Esophagus squamous epithelium (tissue), 5 donors: ENCODE results near the gene MPC2. TPM values are rescaled to one million over a fixed set of nuclear protein-coding genes. Genes with fewer than 3 reads are reported as not detected.

Experiments used
- DNase-seq: peaks from one replicate; lab custom pipeline; 2025; lab: John Stamatoyannopoulos, UW
- H3K27ac ChIP-seq, 4 donors: fragments of 200-600 bp; sonication (generic); one replicate each; pipeline ENCODE4 v1.5.1; 2016 to 2019; ENCODE audit warnings: mild to moderate bottlenecking in 1 of 4
- H3K27me3 ChIP-seq, 4 donors: fragments of 200-600 bp; sonication (generic); 1 replicate in 3 of 4; 2 replicates in 1 of 4; pipeline versions ENCODE4 v1.5.1 to v1.6.0; 2017 to 2021; ENCODE audit warnings: antibody characterized with exemption in 1 of 4
- H3K36me3 ChIP-seq, 3 donors: fragments of 200-600 bp; sonication (generic); one replicate each; pipeline ENCODE4 v1.5.1; 2016 to 2019
- H3K4me1 ChIP-seq, 3 donors: fragments of 200-600 bp; sonication (generic); one replicate each; pipeline ENCODE4 v1.5.1; 2017 to 2019
- H3K4me3 ChIP-seq, 4 donors: fragments of 200-600 bp; sonication (generic); 1 replicate in 3 of 4; 2 replicates in 1 of 4; pipeline ENCODE4 v1.5.1; 2016 to 2019; ENCODE audit warnings: mild to moderate bottlenecking in 2 of 4, moderate library complexity in 1 of 4
- H3K9me3 ChIP-seq, 3 donors: fragments of 200-600 bp; sonication (generic); one replicate each; pipeline ENCODE4 v1.5.1; 2016 to 2019
- POLR2A ChIP-seq, 4 donors: fragments of 450-650 bp; IDR thresholded peaks; one replicate each; pipeline ENCODE4 v1.6.1; 2017; ENCODE audit warnings: antibody characterized with exemption in 4 of 4, mild to moderate bottlenecking in 4 of 4, moderate library complexity in 3 of 4
- WGBS, 2 donors: methylation state at CpG; one replicate each; pipeline ENCODE4 v1.1.5; 2018; 5-methylcytosine and 5-hydroxymethylcytosine counted together
- intact Hi-C: fragments of 100-400 bp; cut with DNase I; formaldehyde crosslinking; loops from one replicate; pipeline ENCODE4 v1.15.0; 2022
- total RNA-seq, 4 donors: library from RNA; depleted of rRNA; stranded (reverse); fragments of >200 nt; gene quantifications; one replicate each; pipeline ENCODE4 v1.1.0, GENCODE V29; 2016
- TF ChIP-seq, protein P1 (sequence below), 6 experiments: fragments of 450-650 bp in 4 of 6; fragments of 200-600 bp in 2 of 6; sonication (generic) in 2 of 6; IDR thresholded peaks; one replicate each; pipeline ENCODE4 v1.5.1; 2016 to 2019; ENCODE audit warnings: antibody characterized with exemption in 6 of 6, mild to moderate bottlenecking in 4 of 6, moderate library complexity in 4 of 6
- donor health status: DM: yes; HTN: yes; CAD: no.

MPC2 gene
- total RNA-seq, 4 donors from 2014 or later, result 13.2 to 62.7 (median 27.4) TPM

DNA sequence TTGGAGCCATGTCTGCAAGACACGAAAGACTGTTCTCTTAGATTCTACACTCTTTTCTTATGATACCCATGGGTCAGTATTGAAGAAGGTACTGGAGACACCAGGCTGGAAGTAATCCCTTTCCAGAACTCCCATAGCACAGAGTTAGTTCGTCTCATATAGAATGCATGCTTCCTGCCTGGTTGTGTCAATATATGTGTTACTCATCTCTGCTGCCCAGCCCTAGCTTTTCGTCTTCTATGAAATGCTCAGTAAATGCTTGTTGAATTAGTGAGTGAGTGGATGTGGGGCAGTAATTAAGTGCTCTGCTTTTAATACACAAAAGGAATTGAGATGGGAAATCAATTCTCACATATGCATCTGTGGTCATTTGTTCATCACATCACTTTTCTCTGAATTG is 55.1 kb downstream of the MPC2 start:
- intact Hi-C loops, result no loop called here
- no peaks in the 10 kb centered on the region for H3K36me3 ChIP-seq
- H3K27ac ChIP-seq, result no peak overlapping the region
- H3K4me1 ChIP-seq, result no peaks in the 10 kb centered on the region
- no peak for DNase-seq
- 60 to 73% methylated on average over 3 of the region's 3 CpGs for WGBS, 2 donors
- H3K4me3 ChIP-seq, result no peak overlapping the region
- no peaks in the 10 kb centered on the region for H3K9me3 ChIP-seq
- H3K27me3 ChIP-seq, result no peaks in the 10 kb centered on the region
- no peak for TF ChIP-seq POLR2A (IDR thresholded peaks at IDR 0.05)

DNA sequence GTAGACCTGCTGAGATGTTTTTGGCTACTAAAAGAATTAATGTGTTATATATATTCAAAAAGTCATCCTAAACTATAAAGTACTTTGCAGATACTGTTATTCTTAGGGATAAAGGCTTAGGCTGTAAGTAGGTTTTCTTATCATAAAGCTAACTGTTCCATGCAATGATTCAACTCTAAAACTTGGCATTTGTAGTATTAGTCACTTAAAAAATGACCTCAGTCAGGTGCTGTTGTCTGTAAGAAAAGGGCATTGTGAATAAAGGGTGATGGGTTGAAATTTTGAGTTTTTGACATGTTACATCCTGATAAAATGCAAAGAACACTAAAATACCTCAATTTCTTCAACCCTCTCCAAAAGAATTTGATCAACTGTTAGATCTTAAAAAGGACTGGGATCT is 55.8 kb downstream of the MPC2 start:
- H3K4me3 ChIP-seq, result no peak overlapping the region
- DNase-seq, result no peak
- no peak overlapping the region for H3K27ac ChIP-seq
- H3K4me1 ChIP-seq, result no peaks in the 10 kb centered on the region
- no peaks in the 10 kb centered on the region for H3K36me3 ChIP-seq
- H3K9me3 ChIP-seq, result no peaks in the 10 kb centered on the region
- TF ChIP-seq, protein P1, sequence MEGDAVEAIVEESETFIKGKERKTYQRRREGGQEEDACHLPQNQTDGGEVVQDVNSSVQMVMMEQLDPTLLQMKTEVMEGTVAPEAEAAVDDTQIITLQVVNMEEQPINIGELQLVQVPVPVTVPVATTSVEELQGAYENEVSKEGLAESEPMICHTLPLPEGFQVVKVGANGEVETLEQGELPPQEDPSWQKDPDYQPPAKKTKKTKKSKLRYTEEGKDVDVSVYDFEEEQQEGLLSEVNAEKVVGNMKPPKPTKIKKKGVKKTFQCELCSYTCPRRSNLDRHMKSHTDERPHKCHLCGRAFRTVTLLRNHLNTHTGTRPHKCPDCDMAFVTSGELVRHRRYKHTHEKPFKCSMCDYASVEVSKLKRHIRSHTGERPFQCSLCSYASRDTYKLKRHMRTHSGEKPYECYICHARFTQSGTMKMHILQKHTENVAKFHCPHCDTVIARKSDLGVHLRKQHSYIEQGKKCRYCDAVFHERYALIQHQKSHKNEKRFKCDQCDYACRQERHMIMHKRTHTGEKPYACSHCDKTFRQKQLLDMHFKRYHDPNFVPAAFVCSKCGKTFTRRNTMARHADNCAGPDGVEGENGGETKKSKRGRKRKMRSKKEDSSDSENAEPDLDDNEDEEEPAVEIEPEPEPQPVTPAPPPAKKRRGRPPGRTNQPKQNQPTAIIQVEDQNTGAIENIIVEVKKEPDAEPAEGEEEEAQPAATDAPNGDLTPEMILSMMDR (IDR thresholded peaks at IDR 0.05), result no peak
- no peak for TF ChIP-seq POLR2A (IDR thresholded peaks at IDR 0.05)
- intact Hi-C loops, result no loop called here
- no peaks in the 10 kb centered on the region for H3K27me3 ChIP-seq

DNA sequence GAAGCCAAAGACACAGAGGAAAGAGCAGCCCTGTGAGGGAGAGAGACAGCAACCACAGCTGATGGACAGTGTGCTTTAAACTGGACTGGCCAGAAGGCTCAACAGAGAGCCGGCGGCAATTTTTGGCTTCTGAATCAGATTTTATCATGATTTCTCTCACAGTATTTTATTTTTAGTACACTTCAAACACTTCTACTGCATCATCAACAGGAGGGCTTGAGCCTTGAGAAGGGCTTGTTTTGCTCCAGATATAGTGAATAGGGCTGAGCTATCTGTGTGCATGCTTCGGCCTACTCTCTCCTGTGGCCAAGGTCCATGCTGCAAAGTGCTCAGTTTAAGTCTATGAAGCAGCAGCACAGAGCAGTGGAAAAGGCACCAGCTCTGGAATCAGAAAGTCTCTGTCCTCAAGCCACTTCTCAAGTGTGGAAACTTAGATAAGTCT is 56.3 kb downstream of the MPC2 start:
- Histone ChIP-seq H3K4me1 (no peaks in the 10 kb centered on the region), H3K36me3 (no peaks in the 10 kb centered on the region), H3K27ac (no peak overlapping the region), H3K9me3 (no peaks in the 10 kb centered on the region), H3K4me3 (no peak overlapping the region), H3K27me3 (no peaks in the 10 kb centered on the region)
- no peak for DNase-seq
- intact Hi-C loops, result no loop called here
- no peak for TF ChIP-seq POLR2A (IDR thresholded peaks at IDR 0.05)
- 84 to 97% methylated on average over 2 to 3 of the region's 3 CpGs for WGBS, 2 donors

DNA sequence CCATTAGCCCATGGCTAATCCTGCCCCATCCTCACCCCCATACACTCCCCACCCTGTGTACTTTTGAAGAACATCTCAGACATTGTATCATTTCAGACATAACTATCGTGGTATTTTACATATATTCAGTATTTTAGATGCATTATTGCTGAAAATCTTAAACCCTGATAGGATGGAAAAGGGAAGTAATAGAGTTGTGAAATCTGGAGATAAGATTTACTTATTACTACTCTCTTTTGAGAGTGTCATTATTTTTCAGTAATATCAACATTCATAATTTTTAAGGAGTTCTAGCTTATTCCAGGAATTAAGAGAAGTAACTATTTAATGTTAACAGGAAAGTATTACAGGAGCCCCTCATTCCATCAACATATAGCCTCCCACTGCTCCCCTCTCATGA is 57.4 kb downstream of the MPC2 start:
- no peaks in the 10 kb centered on the region for H3K9me3 ChIP-seq
- DNase-seq, result no peak
- H3K4me1 ChIP-seq, result no peaks in the 10 kb centered on the region
- H3K27me3 ChIP-seq, result no peaks in the 10 kb centered on the region
- intact Hi-C loops, result no loop called here
- no peak for TF ChIP-seq POLR2A (IDR thresholded peaks at IDR 0.05)
- TF ChIP-seq, protein P1 (IDR thresholded peaks at IDR 0.05), result no peak
- no peak overlapping the region for H3K4me3 ChIP-seq
- 77 to 84% methylated on average over 1 of the region's 1 CpG for WGBS, 2 donors
- H3K27ac ChIP-seq, result no peak overlapping the region
- no peaks in the 10 kb centered on the region for H3K36me3 ChIP-seq

DNA sequence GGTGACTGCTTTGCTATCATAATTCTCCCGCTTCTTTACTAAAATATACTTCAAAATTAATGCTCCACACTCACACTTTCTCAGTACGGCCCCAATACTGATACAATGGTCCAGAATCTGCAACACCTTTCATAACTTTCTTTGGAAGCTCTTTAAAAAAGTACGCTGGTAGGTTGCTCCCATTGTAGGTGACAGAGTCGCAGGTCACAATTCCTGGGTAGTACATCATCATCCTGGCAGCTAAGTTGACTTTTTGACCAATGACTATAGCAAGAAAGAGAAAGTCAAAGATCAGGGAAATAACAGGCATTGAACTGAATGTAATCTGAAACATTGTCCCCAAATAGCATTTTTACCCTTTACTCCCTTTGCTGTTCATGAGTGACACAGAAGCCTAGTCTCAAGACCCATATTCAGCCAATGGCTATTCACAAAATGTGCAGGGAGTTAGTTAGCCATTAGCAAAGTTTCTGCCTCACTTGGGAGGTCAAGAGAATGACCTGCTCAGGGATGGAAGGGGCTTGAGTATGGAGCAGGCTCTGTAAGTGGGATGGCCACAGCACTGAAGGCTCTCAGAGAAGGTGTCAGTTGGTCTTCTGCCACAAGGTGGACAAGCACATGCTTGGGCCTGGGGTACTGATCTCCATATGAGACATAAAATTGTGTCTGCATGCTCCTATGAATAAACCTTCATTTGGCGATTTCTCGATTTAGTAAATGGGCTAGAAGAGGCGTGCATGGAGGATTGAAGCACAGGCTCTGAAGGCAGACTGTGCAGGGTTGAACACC is 58.3 kb downstream of the MPC2 start:
- no peaks in the 10 kb centered on the region for H3K27me3 ChIP-seq
- no peaks in the 10 kb centered on the region for H3K9me3 ChIP-seq
- 93 to 96% methylated on average over 7 of the region's 7 CpGs for WGBS, 2 donors
- TF ChIP-seq, protein P1 (IDR thresholded peaks at IDR 0.05), result no peak
- no peak for TF ChIP-seq POLR2A (IDR thresholded peaks at IDR 0.05)
- DNase-seq, result no peak
- H3K4me3 ChIP-seq, result no peak overlapping the region
- intact Hi-C loops, result no loop called here
- H3K27ac ChIP-seq, result no peak overlapping the region
- H3K36me3 ChIP-seq, result no peaks in the 10 kb centered on the region
- H3K4me1 ChIP-seq, result no peaks in the 10 kb centered on the region

DNA sequence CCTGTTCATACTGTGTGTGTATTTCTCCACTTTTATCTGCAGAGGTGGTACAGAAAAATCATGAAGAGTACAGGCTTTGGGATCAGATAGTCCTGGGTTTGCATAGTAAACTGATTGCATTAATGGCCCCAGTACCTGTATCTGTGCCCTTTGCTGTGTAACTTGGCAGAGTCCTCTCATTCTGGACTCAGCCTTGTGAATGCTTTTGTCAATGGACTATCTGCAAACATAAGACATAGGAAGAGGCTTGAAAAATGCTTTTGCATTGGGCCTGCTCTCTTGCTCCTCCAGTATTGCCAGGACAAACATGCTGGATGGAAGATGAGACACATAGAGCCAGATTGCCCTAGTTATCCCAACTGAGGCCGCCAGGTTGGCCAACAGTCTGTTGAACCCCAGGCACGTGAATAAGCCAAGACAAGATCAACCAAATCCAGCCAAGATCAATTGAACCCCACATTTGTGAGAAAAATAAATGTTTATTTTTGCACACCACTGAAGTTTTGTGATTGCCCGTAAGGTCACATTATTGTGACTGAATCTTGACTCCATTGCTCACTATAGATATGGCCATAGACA is 60.2 kb downstream of the MPC2 start:
- WGBS, 2 donors, result 87 to 97% methylated on average over 3 of the region's 3 CpGs
- intact Hi-C loops, result no loop called here

More for the DNA sequence above, 60.2 kb downstream of the MPC2 start:
- no peak for TF ChIP-seq POLR2A (IDR thresholded peaks at IDR 0.05)
- TF ChIP-seq, protein P1 (IDR thresholded peaks at IDR 0.05), result no peak
- no peaks in the 10 kb centered on the region for H3K27me3 ChIP-seq
- H3K27ac ChIP-seq, result no peak overlapping the region
- no peak for DNase-seq
- no peaks in the 10 kb centered on the region for H3K36me3 ChIP-seq
- no peak overlapping the region for H3K4me3 ChIP-seq
- no peaks in the 10 kb centered on the region for H3K4me1 ChIP-seq
- no peaks in the 10 kb centered on the region for H3K9me3 ChIP-seq
